Activated naive CD4-positive, alpha-beta T cell treated with anti-CD3 and anti-CD28 coated beads for 36 hours (primary cell): ENCODE results near the gene LZTFL1. TPM values are rescaled to one million over a fixed set of nuclear protein-coding genes. Genes with fewer than 3 reads are reported as not detected.
A peak's percentile ranks its signal among the peaks of the same experiment; 100 is the strongest.

ENCODE experiments used
- CTCF ChIA-PET: fragments of 350-600 bp; sonication (Branson Sonifier 250); formaldehyde crosslinking; loops from one replicate; lab custom pipeline; 2021; ENCODE audit warnings: antibody characterized with exemption; lab: Charles Lee
- DNase-seq: peaks from one replicate; pipeline ENCODE4 v3.0.0-alpha.2; 2020
- H3K27ac Mint-ChIP-seq: one replicate; pipeline ENCODE4 v1.8.0; 2021; ENCODE audit warnings: mild to moderate bottlenecking, mixed read lengths
- H3K27me3 Mint-ChIP-seq: one replicate; pipeline ENCODE4 v1.8.0; 2021; ENCODE audit warnings: low read depth, mixed read lengths
- H3K36me3 Mint-ChIP-seq: one replicate; pipeline ENCODE4 v1.8.0; 2021; ENCODE audit warnings: low read depth, mixed read lengths
- H3K4me1 Mint-ChIP-seq: one replicate; pipeline ENCODE4 v1.8.0; 2021; ENCODE audit warnings: low read depth, mixed read lengths
- H3K4me3 Mint-ChIP-seq: one replicate; pipeline ENCODE4 v1.8.0; 2021; ENCODE audit warnings: mild to moderate bottlenecking, moderate library complexity, mixed read lengths
- H3K9me3 Mint-ChIP-seq: one replicate; pipeline ENCODE4 v1.8.0; 2021; ENCODE audit warnings: mixed read lengths
- intact Hi-C: fragments of 100-400 bp; cut with micrococcal nuclease; formaldehyde crosslinking; loops from one replicate; pipeline ENCODE4 v1.15.1; 2023
- total RNA-seq, 2 experiments: library from RNA; stranded (reverse); gene quantifications; one replicate each; pipeline ENCODE4 v1.2.3, GENCODE V29; 2021

Gene LZTFL1, protein sequence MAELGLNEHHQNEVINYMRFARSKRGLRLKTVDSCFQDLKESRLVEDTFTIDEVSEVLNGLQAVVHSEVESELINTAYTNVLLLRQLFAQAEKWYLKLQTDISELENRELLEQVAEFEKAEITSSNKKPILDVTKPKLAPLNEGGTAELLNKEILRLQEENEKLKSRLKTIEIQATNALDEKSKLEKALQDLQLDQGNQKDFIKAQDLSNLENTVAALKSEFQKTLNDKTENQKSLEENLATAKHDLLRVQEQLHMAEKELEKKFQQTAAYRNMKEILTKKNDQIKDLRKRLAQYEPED
- 1 to 10 TPM; 3.6 to 4.1 TPM for total RNA-seq

DNA sequence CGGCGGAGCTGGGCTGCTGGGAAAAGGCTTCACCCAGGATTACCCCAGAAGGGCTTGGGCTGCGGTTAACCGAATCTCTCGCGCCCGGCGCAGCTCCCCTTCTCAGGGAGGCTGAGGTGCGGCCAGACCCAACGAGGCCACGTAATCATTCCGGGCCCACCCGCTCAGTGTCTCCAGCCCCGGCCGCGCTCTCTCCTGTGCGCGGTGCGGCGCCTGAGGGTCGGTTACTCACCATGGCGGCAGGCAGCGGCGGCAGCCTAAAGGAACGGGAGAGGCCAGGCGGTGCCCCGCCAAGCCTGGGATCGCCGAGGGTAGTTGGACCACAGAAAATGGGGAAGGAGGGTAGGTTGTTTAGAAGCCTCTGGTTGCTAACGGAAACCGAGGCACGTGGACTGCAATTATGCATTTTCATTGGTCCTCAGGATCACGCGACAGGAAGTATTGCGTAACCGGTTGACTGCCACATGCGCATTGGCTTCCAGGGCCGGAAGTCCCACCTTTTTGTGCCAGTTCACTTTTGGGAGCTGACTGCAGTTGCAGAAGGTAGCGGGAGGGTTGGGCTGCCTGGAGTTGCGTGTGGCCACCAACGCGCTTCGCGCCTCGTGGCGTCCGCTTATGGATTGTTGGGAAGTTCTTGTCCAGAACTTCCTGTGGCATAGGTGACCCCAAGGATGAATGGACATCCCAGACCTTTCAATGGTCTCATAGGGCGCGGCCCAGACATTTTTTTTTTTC is at the start of gene LZTFL1:
Gene LZTFL1 (minus strand): TSS at position 363 of the 735 bp plus-strand sequence. CDS start 128 bp downstream, at position 235.
- H3K9me3 Mint-ChIP-seq, result no peaks in the 10 kb centered on the region
- no peaks in the 10 kb centered on the region for H3K27me3 Mint-ChIP-seq
- H3K4me3 Mint-ChIP-seq, result peak within 1 kb of the TSS; percentile 90
- H3K27ac Mint-ChIP-seq, result peak within 1 kb of the TSS; percentile 27
- intact Hi-C loops, result loop anchor here (5.0 kb wide), 3 partner anchors 75 to 155 kb away; partner anchors contain the start of genes FYCO1 and SACM1L
- H3K36me3 Mint-ChIP-seq, result no peaks in the 10 kb centered on the region
- peaks cover 12% of the 10 kb centered on the region for H3K4me1 Mint-ChIP-seq
- DNase-seq, result peak; percentile 96
- CTCF ChIA-PET, result interaction anchor here (0.6 to 0.7 kb wide), 2 partner anchors 133 to 799 kb away, joined by 3 read pairs; no protein-coding TSS in a partner anchor

DNA sequence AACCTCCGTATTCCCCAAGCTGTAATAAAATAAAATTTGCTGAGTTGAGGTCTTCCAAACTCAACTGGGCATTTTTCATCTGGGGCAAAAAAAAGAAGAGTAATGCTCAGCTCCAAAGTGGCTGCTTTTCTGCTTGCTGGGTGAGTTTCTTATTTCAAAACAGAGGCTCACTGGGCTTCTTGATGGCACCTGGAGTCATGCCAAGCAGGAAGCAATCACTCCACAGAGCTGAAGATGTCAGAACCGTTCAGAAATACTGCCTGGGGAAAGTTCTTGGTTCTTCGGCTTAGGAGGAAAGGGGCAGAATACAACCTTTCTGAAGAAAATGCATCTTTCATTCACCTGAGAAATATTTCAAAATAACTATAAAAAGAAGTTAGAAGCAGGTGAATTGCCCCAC is 48.5 kb upstream of the LZTFL1 start:
- peak; percentile 24 for DNase-seq

DNA sequence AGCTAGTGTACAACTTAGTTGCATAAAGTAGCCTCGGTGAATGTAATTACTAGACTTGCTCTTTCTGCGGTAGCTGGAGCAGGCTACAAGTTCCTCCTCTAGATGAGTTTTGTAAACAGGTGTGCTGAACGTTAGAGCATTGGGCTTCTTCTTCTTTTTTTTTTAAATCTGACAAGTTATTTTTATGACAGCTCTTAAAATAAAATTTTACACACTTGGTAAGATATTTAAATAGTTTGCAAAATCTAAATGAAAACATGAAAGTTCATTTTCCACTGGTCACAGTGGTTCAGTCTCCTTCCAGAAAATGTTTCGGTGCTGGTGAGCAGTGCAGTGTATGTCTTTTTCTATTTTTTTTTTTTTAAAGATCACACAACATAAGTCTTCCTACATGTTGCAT is 47.4 kb upstream of the LZTFL1 start:
- intact Hi-C loops, result no loop called here
- Mint-ChIP-seq H3K4me3 (no peak overlapping the region), H3K4me1 (peaks cover 35% of the 10 kb centered on the region), H3K9me3 (no peaks in the 10 kb centered on the region), H3K27me3 (peaks cover 16% of the 10 kb centered on the region), H3K27ac (no peak overlapping the region), H3K36me3 (no peaks in the 10 kb centered on the region)
- CTCF ChIA-PET, result no interaction called here
- no peak for DNase-seq

More for the DNA sequence above, 48.5 kb upstream of the LZTFL1 start:
- Mint-ChIP-seq H3K4me3 (no peak overlapping the region), H3K27me3 (peaks cover 16% of the 10 kb centered on the region), H3K27ac (no peak overlapping the region), H3K36me3 (no peaks in the 10 kb centered on the region), H3K9me3 (no peaks in the 10 kb centered on the region), H3K4me1 (peaks cover 35% of the 10 kb centered on the region)
- intact Hi-C loops, result no loop called here
- CTCF ChIA-PET, result no interaction called here

DNA sequence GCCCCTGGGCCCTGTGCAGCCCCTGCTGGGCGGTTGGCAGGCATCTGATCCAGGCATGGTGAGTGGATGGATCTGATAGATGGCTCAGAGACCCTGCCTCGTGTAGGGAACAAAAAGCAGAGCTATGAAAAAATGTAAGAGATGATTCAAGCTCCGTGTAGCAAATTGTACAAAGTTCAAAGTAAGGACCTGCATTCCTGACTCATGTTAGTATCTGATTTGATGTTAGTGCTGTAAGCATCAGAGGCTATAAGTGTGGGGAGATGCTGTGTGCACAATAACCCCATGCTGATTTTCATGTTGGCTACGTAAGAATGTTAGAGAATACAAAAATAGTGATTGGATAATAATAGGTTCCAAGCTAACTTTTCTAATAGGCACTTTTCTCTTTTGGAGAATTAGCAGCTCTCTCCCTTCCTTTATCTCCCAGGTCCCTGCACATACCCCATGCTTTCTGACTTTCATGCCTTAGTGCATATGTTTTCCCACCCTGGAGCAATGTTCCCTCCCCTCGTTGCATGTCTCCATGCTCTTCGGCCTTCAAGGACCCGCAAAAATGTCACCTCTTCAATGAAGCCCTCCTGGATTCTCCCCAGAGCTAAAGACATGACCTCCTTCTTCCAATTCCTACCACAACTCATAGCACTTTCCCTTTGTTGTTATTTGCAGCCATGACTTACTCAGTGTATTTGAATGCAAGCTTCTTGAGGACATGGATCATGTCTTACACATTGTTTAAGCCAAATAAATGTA is 46.0 kb upstream of the LZTFL1 start:
- intact Hi-C loops, result no loop called here
- H3K9me3 Mint-ChIP-seq, result no peaks in the 10 kb centered on the region
- DNase-seq, result no peak
- H3K27me3 Mint-ChIP-seq, result peaks cover 18% of the 10 kb centered on the region
- H3K36me3 Mint-ChIP-seq, result no peaks in the 10 kb centered on the region
- no peak overlapping the region for H3K4me3 Mint-ChIP-seq
- CTCF ChIA-PET, result interaction anchor here (0.6 to 1.1 kb wide), 3 partner anchors 191 to 228 kb away, joined by 3 to 5 read pairs (median 3); no protein-coding TSS in a partner anchor
- H3K27ac Mint-ChIP-seq, result no peak overlapping the region
- peaks cover 25% of the 10 kb centered on the region for H3K4me1 Mint-ChIP-seq

DNA sequence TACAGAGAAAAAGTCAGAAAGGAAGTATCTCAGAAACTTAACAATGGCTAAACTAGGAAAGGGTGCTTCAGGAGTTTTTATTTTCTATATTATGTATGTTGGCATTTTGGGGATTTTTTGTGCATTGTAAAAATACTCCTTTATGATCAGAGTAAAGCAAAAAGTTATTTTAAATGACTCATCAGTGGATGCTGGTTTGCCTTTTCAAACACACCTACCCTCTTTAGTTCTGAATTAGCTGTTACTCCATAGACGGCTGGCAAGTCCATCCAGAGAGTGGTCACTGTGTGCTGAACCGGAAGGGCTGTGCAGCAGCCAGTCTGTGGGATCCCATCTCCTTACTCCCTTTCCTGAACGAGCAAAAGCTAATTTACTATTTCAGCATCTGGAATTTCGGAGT is 45.4 kb upstream of the LZTFL1 start:
- no peak for DNase-seq
- H3K4me1 Mint-ChIP-seq, result peaks cover 21% of the 10 kb centered on the region
- no peak overlapping the region for H3K4me3 Mint-ChIP-seq
- CTCF ChIA-PET, result interaction anchor here (0.6 to 1.1 kb wide), 2 partner anchors 224 to 227 kb away, joined by 3 to 5 read pairs; no protein-coding TSS in a partner anchor
- peaks cover 14% of the 10 kb centered on the region for H3K27me3 Mint-ChIP-seq
- no peaks in the 10 kb centered on the region for H3K9me3 Mint-ChIP-seq
- no peak overlapping the region for H3K27ac Mint-ChIP-seq
- intact Hi-C loops, result no loop called here
- H3K36me3 Mint-ChIP-seq, result no peaks in the 10 kb centered on the region

DNA sequence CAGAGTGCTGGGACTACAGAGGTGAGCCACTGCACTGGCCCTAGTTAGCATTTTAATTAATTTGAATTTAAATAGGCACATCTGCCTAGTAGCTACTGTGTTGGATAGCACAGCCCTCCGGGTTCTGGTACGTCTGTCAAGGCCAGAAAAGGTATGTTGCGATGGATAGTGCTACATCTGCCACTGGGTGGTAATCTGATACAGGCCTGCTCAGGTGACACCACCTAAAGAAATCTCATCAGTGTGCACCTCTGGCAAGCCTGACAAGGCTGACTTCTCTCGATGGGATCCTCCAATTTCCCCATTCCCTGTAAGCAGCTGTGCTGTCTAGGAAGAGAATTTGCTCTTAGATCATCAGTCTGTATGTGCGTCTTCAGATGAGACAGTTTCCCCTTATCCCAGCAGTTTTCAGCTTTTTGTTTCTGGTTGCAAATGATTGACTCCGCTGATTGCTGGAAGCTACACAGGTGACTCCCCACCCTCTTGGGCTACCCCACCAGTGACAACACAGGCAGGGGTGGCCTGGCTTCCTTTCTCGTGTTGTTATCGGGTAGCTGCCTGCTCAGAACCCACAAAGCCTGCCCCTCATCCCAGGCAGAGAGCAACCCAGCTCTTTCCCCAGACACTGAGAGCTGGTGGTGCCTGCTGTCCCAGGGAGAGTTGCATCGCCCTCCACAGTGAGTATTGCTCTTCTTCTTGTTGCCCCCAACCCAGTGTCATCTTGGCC is 44.2 kb upstream of the LZTFL1 start, which contains the start of gene CCR9:
Gene CCR9 (plus strand): TSS at position 565 of the 727 bp plus-strand sequence. CDS start 8,391 bp downstream, outside the sequence.
- peaks cover 23% of the 10 kb centered on the region for H3K4me1 Mint-ChIP-seq
- H3K27me3 Mint-ChIP-seq, result peaks cover 7% of the 10 kb centered on the region
- CTCF ChIA-PET, result no interaction called here
- no peak for DNase-seq
- no peaks in the 10 kb centered on the region for H3K36me3 Mint-ChIP-seq
- no peaks in the 10 kb centered on the region for H3K9me3 Mint-ChIP-seq
- H3K4me3 Mint-ChIP-seq, result no peak within 1 kb of the TSS
- no peak within 1 kb of the TSS for H3K27ac Mint-ChIP-seq
- intact Hi-C loops, result no loop called here

DNA sequence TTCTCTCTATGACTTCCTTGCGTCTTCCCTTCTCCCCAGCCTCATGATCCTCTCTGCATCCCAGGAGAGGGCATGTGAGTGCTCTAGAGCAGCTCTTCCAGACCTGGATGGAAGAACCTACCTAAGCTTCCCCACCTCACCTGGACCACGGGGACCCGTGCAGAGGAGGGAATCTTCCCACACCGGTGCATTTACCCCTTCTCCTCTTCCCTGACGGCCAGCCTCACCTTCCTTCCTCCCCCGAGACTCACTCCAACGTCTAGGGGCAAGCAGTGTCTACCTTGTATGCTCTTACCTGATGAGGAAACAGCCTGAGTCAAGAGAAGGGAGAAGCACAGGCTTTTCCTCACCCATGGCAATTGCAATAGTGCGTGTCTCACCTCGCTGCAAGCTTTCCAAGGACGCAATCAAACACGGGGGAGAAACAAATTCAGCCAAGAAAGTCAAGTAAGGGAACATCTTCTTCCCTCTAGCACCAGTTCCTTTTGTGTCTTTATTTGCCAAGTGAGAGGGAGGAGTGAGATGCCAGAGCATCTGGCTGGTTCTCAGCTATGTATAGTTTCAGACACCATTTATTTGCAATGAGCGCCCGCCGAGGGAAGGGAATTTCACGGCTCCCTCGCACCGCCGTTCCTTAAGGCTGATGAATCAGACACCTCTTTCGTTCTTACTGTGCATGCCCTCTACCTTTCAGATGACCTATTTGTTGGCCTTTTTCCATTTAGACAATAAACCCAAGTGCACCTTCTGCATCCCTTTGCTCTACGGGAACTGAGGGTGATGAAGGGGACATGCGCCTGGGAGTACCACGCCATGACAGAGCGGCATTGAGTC is 42.7 kb upstream of the LZTFL1 start:
- intact Hi-C loops, result no loop called here
- CTCF ChIA-PET, result no interaction called here
- Mint-ChIP-seq H3K9me3 (no peaks in the 10 kb centered on the region), H3K27me3 (peaks cover 4% of the 10 kb centered on the region), H3K4me3 (no peak overlapping the region), H3K4me1 (peaks cover 24% of the 10 kb centered on the region), H3K36me3 (no peaks in the 10 kb centered on the region), H3K27ac (no peak overlapping the region)
- no peak for DNase-seq

DNA sequence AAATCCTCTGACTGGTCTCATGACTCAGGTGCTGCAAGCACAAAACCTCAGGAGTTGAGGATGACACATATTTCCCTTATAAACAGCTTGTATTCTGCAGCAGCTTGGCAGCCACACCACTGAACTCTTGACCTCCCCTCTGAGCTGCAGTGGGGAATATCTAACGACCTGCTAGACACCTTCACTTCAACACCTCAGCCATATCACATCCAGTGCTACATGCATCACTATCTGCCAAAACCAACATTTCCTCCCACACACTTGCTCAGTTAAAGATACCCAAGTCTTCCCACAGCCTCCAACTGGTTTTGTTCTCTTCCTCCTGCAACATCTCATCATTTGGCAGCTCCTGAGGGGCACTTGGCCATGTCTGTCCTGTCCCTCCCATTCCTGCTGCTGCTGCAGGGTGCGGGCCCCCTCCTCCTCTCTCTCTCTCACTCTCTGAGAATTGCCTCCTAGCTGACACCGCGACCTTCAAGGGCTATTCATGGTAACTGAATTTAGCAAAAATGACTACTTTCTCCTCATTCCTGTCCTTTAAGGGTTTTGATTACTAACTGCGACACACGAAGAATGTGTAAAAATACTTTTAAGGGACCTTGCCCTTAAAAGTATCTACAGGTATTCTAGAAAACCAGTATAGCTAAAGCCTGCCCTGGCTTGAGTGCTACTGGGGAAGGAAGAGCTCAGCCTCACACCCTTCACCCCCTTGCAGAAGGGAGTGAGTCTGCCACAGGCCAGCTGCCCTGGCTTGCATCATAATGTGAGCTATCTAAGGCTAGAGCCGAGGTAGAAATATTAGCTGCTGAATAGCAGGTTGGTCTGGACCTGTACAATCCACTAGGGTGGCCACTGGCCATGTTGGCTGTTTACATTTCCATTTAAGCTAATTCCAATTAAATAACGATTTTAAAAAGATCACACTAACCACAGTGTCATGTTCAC is 39.4 kb upstream of the LZTFL1 start:
- CTCF ChIA-PET, result interaction anchor here (0.9 to 1.7 kb wide), 3 partner anchors 38 to 198 kb away, joined by 3 to 4 read pairs (median 4); no protein-coding TSS in a partner anchor
- Mint-ChIP-seq H3K36me3 (no peaks in the 10 kb centered on the region), H3K27ac (no peak overlapping the region), H3K9me3 (no peaks in the 10 kb centered on the region), H3K4me3 (no peak overlapping the region), H3K27me3 (peaks cover 6% of the 10 kb centered on the region), H3K4me1 (peaks cover 14% of the 10 kb centered on the region)
- intact Hi-C loops, result loop anchor here (1.0 kb wide), 1 partner anchor 20 kb away; no protein-coding TSS in a partner anchor
- DNase-seq, result peak; percentile 49

DNA sequence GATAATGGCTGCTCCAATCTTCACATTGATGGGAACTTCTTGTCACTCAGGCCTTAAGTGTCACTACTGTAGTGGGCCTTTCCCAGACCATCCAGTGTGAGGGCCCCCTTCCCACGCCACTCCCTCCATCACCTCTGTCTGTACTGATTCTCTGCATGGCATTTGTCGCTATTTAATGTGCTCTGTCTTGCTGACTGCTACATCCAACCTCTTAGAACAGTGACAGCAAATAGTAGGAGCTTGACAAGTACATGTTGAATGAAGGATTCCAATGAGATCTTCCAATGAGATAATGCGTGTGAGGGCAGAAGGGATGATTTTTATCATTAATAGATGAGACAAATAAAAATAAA is 38.8 kb upstream of the LZTFL1 start:
- Mint-ChIP-seq H3K27me3 (peaks cover 9% of the 10 kb centered on the region), H3K27ac (no peak overlapping the region), H3K9me3 (no peaks in the 10 kb centered on the region), H3K4me1 (peaks cover 14% of the 10 kb centered on the region), H3K4me3 (no peak overlapping the region), H3K36me3 (no peaks in the 10 kb centered on the region)
- DNase-seq, result no peak
- intact Hi-C loops, result loop anchor here (1.0 kb wide), 1 partner anchor 19 kb away; no protein-coding TSS in a partner anchor
- CTCF ChIA-PET, result interaction anchor here (1.4 to 1.7 kb wide), 2 partner anchors 39 to 198 kb away, joined by 4 read pairs; no protein-coding TSS in a partner anchor

DNA sequence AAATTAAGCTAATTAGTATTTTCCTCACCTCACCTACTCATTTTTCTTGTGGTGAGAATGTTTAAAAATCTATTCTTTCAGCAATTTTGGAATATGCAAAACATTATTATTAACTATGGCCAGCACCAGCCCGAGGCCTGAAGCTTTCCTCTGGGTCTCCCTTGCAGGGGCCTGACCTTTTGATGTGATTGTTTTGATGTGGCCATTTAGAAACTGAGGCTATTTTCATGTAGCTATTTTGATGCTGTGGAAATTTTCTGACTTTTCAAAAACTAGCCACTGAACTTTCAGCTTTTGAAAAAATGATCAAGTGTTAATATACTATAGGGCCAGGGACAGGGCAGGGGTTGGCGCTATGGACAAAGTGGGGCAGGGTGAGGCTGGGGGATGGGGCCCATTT is 36.2 kb upstream of the LZTFL1 start:
- no peak overlapping the region for H3K4me3 Mint-ChIP-seq
- peaks cover 14% of the 10 kb centered on the region for H3K4me1 Mint-ChIP-seq
- intact Hi-C loops, result no loop called here
- H3K9me3 Mint-ChIP-seq, result peaks cover 4% of the 10 kb centered on the region
- DNase-seq, result no peak
- peaks cover 12% of the 10 kb centered on the region for H3K27me3 Mint-ChIP-seq
- CTCF ChIA-PET, result interaction anchor here (0.6 kb wide), 1 partner anchor 284 kb away, joined by 3 read pairs; the partner anchor contains the start of gene LIMD1
- no peak overlapping the region for H3K27ac Mint-ChIP-seq
- no peaks in the 10 kb centered on the region for H3K36me3 Mint-ChIP-seq
